ENCODE data around the gene KIAA0319L.

DNA sequence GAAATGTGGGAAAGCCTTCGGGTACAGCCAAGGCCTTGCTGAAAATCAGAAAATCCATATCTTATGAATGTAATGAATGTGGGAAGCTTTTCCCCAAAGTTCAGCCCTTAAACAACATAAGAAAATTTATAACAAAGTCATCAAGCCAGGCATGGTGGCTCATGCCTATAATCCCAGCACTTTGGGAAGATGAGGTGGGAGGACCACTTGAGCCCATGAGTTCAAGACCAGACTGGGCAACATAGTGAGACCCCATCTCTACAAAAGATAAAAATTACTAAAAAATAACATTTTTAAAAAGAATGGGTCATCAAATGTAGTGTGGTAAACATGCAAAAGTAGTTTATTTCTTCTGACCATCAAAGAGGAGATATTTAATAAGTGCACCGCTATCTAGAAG lies 45.9 kb downstream of the KIAA0319L start:
- TF ChIP-seq ZFX (IDR thresholded peaks at IDR 0.05) = no peak
- TF ChIP-seq, protein P1, sequence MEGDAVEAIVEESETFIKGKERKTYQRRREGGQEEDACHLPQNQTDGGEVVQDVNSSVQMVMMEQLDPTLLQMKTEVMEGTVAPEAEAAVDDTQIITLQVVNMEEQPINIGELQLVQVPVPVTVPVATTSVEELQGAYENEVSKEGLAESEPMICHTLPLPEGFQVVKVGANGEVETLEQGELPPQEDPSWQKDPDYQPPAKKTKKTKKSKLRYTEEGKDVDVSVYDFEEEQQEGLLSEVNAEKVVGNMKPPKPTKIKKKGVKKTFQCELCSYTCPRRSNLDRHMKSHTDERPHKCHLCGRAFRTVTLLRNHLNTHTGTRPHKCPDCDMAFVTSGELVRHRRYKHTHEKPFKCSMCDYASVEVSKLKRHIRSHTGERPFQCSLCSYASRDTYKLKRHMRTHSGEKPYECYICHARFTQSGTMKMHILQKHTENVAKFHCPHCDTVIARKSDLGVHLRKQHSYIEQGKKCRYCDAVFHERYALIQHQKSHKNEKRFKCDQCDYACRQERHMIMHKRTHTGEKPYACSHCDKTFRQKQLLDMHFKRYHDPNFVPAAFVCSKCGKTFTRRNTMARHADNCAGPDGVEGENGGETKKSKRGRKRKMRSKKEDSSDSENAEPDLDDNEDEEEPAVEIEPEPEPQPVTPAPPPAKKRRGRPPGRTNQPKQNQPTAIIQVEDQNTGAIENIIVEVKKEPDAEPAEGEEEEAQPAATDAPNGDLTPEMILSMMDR (conservative IDR thresholded peaks at IDR 0.05) = no peak
